Loucy (cell line): Measurements from ENCODE around the gene KCNMA1.

Experiments
- H2AFZ ChIP-seq: fragments of 200-600 bp; sonication (generic); 2 replicates; pipeline ENCODE4 v1.6.0; 2016; ENCODE audit warnings: antibody characterized with exemption, mild to moderate bottlenecking, low read length, moderate library complexity
- H3F3A ChIP-seq: fragments of 200-600 bp; 2 replicates; pipeline ENCODE4 v1.6.0; 2016; ENCODE audit warnings: antibody characterized with exemption, low read depth, mild to moderate bottlenecking
- H3K27me3 ChIP-seq: fragments of 200-600 bp; sonication (generic); 2 replicates; pipeline ENCODE4 v1.6.1; 2014; ENCODE audit warnings: low read length, mild to moderate bottlenecking; ENCODE audit not compliant: insufficient read depth, poor library complexity, severe bottlenecking
- H3K36me3 ChIP-seq: fragments of 200-600 bp; sonication (generic); 2 replicates; pipeline ENCODE4 v1.6.1; 2016; ENCODE audit warnings: low read length; ENCODE audit not compliant: insufficient read depth
- H3K4me1 ChIP-seq: fragments of 200-600 bp; sonication (generic); 2 replicates; pipeline ENCODE4 v1.5.1; 2014; ENCODE audit warnings: low read length, mild to moderate bottlenecking; ENCODE audit not compliant: insufficient read depth, poor library complexity, severe bottlenecking
- H3K4me2 ChIP-seq: fragments of 200-600 bp; sonication (generic); 2 replicates; pipeline ENCODE4 v1.6.0; 2014; ENCODE audit warnings: antibody characterized with exemption, low read length, low read depth, mild to moderate bottlenecking; ENCODE audit not compliant: poor library complexity, severe bottlenecking
- H3K4me3 ChIP-seq: fragments of 200-600 bp; sonication (generic); 2 replicates; pipeline ENCODE4 v1.5.1; 2014; ENCODE audit warnings: low read length, mild to moderate bottlenecking, mixed read lengths; ENCODE audit not compliant: poor library complexity, severe bottlenecking
- H3K79me2 ChIP-seq: fragments of 200-600 bp; sonication (generic); 2 replicates; pipeline ENCODE4 v1.6.1; 2014; ENCODE audit warnings: low read length; ENCODE audit not compliant: insufficient read depth
- H3K9ac ChIP-seq: fragments of 200-600 bp; sonication (generic); 2 replicates; pipeline ENCODE4 v1.6.0; 2014; ENCODE audit warnings: mild to moderate bottlenecking, low read depth, low read length, moderate library complexity; ENCODE audit not compliant: poor library complexity, severe bottlenecking
- H3K9me2 ChIP-seq: fragments of 200-600 bp; sonication (generic); replicated peaks from 2 replicates; pipeline ENCODE4 v1.6.1; 2016; ENCODE audit warnings: low read depth, low read length, mixed read lengths
- H3K9me3 ChIP-seq: fragments of 200-600 bp; sonication (generic); 2 replicates; pipeline ENCODE4 v1.6.1; 2014; ENCODE audit warnings: mild to moderate bottlenecking, antibody characterized with exemption, low read length, low read depth; ENCODE audit not compliant: insufficient read depth
- H4K20me1 ChIP-seq: fragments of 200-600 bp; sonication (generic); 2 replicates; pipeline ENCODE4 v1.6.0; 2014; ENCODE audit warnings: antibody characterized with exemption, low read length, mild to moderate bottlenecking; ENCODE audit not compliant: insufficient read depth, poor library complexity, severe bottlenecking
- EZH2phosphoT487 ChIP-seq: fragments of 200-600 bp; IDR thresholded peaks from 2 replicates; pipeline ENCODE4 v1.6.1; 2018; ENCODE audit warnings: antibody characterized with exemption, mild to moderate bottlenecking, moderate library complexity, borderline replicate concordance
- TF ChIP-seq, protein P1 (sequence below): fragments of 200-600 bp; sonication (generic); conservative IDR thresholded peaks from 2 replicates; pipeline ENCODE4 v1.5.1; 2014; ENCODE audit warnings: mild to moderate bottlenecking, antibody characterized with exemption, low read length

The KCNMA1 gene

DNA sequence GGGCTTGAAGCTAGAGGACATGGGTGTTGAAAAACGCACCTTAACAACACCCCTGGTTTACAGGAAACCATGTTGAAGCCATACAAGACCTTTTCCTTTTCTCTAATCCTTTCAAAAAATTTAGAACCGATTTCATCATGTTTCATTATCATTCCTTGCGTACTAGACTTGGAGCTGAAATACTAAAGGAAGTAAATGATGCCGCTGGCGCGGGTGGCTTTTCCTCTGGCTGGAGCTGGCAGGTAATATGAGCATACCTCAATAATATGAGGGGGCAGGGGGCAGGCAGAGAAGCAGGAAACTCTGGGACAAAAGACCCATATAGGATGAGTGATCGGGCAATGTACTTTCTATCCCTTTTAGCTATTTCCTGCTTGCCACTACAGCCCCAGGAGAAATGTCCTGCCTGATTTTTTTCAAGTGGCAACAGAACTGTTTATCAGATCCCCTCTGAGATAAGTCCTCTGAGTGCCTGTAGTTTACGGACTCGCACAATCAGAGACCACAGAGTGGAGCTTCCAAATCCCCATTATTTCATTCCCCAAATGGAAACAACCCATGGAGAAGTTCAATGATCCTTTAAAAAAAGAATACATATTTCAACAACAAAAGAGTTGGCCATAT, 450.1 kb downstream of the KCNMA1 start:
- no peak for TF ChIP-seq EZH2phosphoT487
- TF ChIP-seq, protein P1, sequence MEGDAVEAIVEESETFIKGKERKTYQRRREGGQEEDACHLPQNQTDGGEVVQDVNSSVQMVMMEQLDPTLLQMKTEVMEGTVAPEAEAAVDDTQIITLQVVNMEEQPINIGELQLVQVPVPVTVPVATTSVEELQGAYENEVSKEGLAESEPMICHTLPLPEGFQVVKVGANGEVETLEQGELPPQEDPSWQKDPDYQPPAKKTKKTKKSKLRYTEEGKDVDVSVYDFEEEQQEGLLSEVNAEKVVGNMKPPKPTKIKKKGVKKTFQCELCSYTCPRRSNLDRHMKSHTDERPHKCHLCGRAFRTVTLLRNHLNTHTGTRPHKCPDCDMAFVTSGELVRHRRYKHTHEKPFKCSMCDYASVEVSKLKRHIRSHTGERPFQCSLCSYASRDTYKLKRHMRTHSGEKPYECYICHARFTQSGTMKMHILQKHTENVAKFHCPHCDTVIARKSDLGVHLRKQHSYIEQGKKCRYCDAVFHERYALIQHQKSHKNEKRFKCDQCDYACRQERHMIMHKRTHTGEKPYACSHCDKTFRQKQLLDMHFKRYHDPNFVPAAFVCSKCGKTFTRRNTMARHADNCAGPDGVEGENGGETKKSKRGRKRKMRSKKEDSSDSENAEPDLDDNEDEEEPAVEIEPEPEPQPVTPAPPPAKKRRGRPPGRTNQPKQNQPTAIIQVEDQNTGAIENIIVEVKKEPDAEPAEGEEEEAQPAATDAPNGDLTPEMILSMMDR, result no peak
- Histone ChIP-seq H3K4me3 (no peak overlapping the region), H3K79me2 (no peaks in the 10 kb centered on the region), H3K9me3 (no peaks in the 10 kb centered on the region), H3K9me2 (no peaks in the 10 kb centered on the region), H3K27me3 (no peaks in the 10 kb centered on the region), H4K20me1 (no peaks in the 10 kb centered on the region), H3K4me2 (no peak overlapping the region), H3F3A (no peaks in the 10 kb centered on the region), H3K36me3 (no peaks in the 10 kb centered on the region), H3K9ac (no peak overlapping the region), H2AFZ (no peak overlapping the region), H3K4me1 (no peaks in the 10 kb centered on the region)

- Histone ChIP-seq H4K20me1 (no peaks in the 10 kb centered on the region), H3K9ac (no peak overlapping the region)
Measured at GRCh38 chr10:77186936-77187335, 450.7 kb downstream of the KCNMA1 start.

DNA sequence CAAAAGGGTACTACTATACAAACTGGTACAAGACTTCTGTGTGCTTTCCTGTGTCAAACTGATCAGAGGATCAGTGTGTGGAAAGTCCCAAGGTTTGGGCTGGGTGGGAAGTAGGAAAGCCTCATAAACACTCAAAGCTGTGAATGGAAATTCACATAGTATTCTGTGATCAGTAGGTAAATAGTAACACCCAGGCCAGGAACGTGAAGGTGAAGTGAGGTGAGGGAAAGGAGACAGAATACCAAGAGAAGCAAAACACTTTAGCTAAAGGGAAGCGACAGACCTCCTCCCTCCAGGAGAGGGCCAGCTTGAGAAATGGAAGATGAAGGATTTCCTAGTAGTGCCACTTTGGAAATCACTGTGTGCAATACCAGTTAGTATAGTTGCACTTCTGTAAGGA, 451.9 kb downstream of the KCNMA1 start:
- TF ChIP-seq, protein P1, result no peak
- TF ChIP-seq EZH2phosphoT487, result no peak
- no peaks in the 10 kb centered on the region for H4K20me1 ChIP-seq

More at GRCh38 chr10:77186936-77187335, 450.7 kb downstream of the KCNMA1 start:
- no peaks in the 10 kb centered on the region for H3K9me3 ChIP-seq
- TF ChIP-seq EZH2phosphoT487, result no peak
- TF ChIP-seq, protein P1, result no peak
- H3K36me3 ChIP-seq, result no peaks in the 10 kb centered on the region
- H3K4me2 ChIP-seq, result no peak overlapping the region
- no peaks in the 10 kb centered on the region for H3K9me2 ChIP-seq
- no peaks in the 10 kb centered on the region for H3F3A ChIP-seq
- H3K79me2 ChIP-seq, result no peaks in the 10 kb centered on the region
- H3K27me3 ChIP-seq, result no peaks in the 10 kb centered on the region
- no peaks in the 10 kb centered on the region for H3K4me1 ChIP-seq
- H2AFZ ChIP-seq, result no peak overlapping the region
- H3K4me3 ChIP-seq, result no peak overlapping the region

More for the DNA sequence above, 451.9 kb downstream of the KCNMA1 start:
- Histone ChIP-seq H2AFZ (no peak overlapping the region), H3K27me3 (no peaks in the 10 kb centered on the region), H3F3A (no peaks in the 10 kb centered on the region), H3K9ac (no peak overlapping the region), H3K9me2 (no peaks in the 10 kb centered on the region), H3K36me3 (no peaks in the 10 kb centered on the region), H3K79me2 (no peaks in the 10 kb centered on the region), H3K4me1 (no peaks in the 10 kb centered on the region), H3K4me2 (no peak overlapping the region), H3K4me3 (no peak overlapping the region), H3K9me3 (no peaks in the 10 kb centered on the region)
